ENCODE measurements around the gene FBXO21. TPM values are rescaled to one million over a fixed set of nuclear protein-coding genes. Genes with fewer than 3 reads are reported as not detected.

FBXO21 gene
- total and polyA plus RNA-seq, 7 donors: 6.9 to 38.8 (median 19.9) TPM

DNA sequence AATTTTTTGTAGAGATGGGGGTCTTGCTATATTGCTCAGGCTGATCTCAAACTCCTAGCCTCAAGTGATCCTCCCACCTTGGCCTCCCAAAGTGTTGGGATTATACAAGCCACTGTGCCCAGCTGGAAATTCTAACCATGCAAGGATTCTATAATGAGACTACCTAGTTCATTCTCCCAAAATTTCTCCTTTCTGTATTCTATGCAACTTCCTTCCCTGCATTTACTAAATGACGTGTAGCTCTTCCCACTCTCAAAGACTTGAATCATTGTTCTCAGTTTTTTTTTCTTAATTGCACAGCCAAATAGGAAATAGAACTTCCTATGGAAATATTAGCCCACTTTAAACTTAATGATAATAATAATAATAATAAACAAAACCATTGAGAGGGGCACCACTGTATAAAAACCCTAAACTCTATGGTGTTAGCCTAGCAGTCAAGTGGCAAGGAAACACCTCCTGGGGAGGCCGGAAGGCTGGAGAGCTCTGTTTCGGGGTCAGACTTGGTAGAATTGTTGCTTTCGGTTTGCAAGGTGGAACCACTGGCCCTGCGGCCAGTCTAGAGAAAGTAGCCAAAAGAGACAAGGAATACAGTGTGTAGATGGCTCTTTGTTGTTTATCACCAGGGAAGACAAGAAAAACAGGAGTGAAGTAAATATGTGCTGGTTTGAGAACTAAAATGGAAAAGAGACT lies 51.1 kb downstream of the FBXO21 start:
- H3K9me3 ChIP-seq: no peaks in the 10 kb centered on the region
- ATAC-seq: no peak
- intact Hi-C loops (cut with DNase I): no loop called here
- WGBS, 3 donors: 77 to 87% (median 79%) methylated on average over 5 of the region's 5 CpGs
- H3K36me3 ChIP-seq (ENCODE audit: insufficient read depth in 1 of 2, low read depth in 1 of 2): peaks cover 0 to 31% of the 10 kb centered on the region in 2 donors
- TF ChIP-seq, protein P1, sequence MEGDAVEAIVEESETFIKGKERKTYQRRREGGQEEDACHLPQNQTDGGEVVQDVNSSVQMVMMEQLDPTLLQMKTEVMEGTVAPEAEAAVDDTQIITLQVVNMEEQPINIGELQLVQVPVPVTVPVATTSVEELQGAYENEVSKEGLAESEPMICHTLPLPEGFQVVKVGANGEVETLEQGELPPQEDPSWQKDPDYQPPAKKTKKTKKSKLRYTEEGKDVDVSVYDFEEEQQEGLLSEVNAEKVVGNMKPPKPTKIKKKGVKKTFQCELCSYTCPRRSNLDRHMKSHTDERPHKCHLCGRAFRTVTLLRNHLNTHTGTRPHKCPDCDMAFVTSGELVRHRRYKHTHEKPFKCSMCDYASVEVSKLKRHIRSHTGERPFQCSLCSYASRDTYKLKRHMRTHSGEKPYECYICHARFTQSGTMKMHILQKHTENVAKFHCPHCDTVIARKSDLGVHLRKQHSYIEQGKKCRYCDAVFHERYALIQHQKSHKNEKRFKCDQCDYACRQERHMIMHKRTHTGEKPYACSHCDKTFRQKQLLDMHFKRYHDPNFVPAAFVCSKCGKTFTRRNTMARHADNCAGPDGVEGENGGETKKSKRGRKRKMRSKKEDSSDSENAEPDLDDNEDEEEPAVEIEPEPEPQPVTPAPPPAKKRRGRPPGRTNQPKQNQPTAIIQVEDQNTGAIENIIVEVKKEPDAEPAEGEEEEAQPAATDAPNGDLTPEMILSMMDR (IDR thresholded peaks at IDR 0.05): no peak
- DNase-seq: no peak
- no peaks in the 10 kb centered on the region for H3K27me3 ChIP-seq (ENCODE audit: insufficient read depth in 3 of 3, low read length in 2 of 3)
- peak overlapping the region; percentile 41 for H3K27ac ChIP-seq
- no peak overlapping the region for H3K4me3 ChIP-seq
- H3K4me1 ChIP-seq: peaks cover 5% of the 10 kb centered on the region

- Histone ChIP-seq H3K4me1 (no peaks in the 10 kb centered on the region), H3K27me3 (ENCODE audit: insufficient read depth in 3 of 3, low read length in 2 of 3) (no peaks in the 10 kb centered on the region), H3K36me3 (ENCODE audit: insufficient read depth in 1 of 2, low read depth in 1 of 2) (no peaks in the 10 kb centered on the region), H3K9me3 (no peaks in the 10 kb centered on the region), H3K27ac (no peak overlapping the region), H3K4me3 (no peak overlapping the region)
- intact Hi-C loops (cut with DNase I): no loop called here
- 94 to 100% (median 98%) methylated on average over 2 of the region's 2 CpGs for WGBS, 3 donors
- no peak for DNase-seq
- ATAC-seq: no peak
- TF ChIP-seq, protein P1 (IDR thresholded peaks at IDR 0.05): no peak
Measured at GRCh38 chr12:117134721-117135120, 55.5 kb downstream of the FBXO21 start.

DNA sequence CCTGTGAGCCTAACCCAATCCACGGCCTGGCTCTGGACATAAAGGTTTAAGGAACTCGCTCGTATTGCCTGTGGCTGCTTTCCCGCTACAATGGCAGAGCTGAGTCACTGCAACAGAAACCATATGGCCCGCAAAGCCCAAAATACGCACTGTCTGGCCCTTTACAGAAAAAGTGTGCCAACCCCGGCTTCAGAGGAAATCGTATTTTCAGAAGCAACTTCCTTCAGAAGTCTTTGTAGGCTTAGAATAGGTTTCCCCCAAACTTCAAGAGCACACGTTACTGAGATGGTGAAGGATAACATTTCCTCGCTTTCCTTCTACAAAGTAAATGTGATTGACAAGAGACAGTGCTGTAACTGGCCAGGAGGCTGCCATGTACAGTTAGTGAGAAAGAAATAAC lies 56.2 kb downstream of the FBXO21 start:
- TF ChIP-seq, protein P1 (IDR thresholded peaks at IDR 0.05): no peak
- WGBS, 3 donors: 65 to 73% (median 66%) methylated on average over 10 of the region's 10 CpGs
- ATAC-seq (no peak), DNase-seq (no peak)
- intact Hi-C loops (cut with DNase I): no loop called here
- no peaks in the 10 kb centered on the region for H3K27me3 ChIP-seq (ENCODE audit: insufficient read depth in 3 of 3, low read length in 2 of 3)
- H3K9me3 ChIP-seq: no peaks in the 10 kb centered on the region
- no peaks in the 10 kb centered on the region for H3K4me1 ChIP-seq
- H3K27ac ChIP-seq: no peak overlapping the region
- H3K4me3 ChIP-seq: no peak overlapping the region
- no peaks in the 10 kb centered on the region for H3K36me3 ChIP-seq (ENCODE audit: insufficient read depth in 1 of 2, low read depth in 1 of 2)

GRCh38 chr12:117130801-117131200 lies 59.5 kb downstream of the FBXO21 start:
- WGBS, 3 donors: 74 to 78% (median 77%) methylated on average over 7 of the region's 7 CpGs
- Histone ChIP-seq H3K4me3 (no peak overlapping the region), H3K27me3 (ENCODE audit: insufficient read depth in 3 of 3, low read length in 2 of 3) (no peaks in the 10 kb centered on the region), H3K27ac (no peak overlapping the region), H3K9me3 (no peaks in the 10 kb centered on the region), H3K36me3 (ENCODE audit: insufficient read depth in 1 of 2, low read depth in 1 of 2) (no peaks in the 10 kb centered on the region), H3K4me1 (no peaks in the 10 kb centered on the region)
- DNase-seq (no peak), ATAC-seq (no peak)
- TF ChIP-seq, protein P1 (IDR thresholded peaks at IDR 0.05): no peak
- intact Hi-C loops (cut with DNase I): no loop called here

DNA sequence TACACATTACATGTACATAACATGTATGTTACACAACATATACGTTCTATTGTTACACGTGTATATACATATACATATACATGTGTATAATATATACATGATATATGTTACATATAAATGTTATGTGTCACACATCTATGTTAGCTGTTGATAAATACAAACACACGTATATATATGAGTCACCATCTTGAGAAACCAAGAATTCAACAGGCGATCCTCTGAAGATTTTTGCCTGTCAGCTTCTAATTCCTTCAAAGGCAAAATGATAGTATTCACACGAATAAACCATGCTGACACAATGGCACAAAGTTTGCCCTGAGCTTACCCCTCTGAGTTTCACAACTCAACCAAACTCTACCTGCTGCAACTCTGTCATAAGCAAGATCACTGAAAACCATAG lies 60.9 kb downstream of the FBXO21 start:
- DNase-seq (no peak), ATAC-seq (no peak)
- Histone ChIP-seq H3K27ac (no peak overlapping the region), H3K9me3 (no peaks in the 10 kb centered on the region), H3K36me3 (ENCODE audit: insufficient read depth in 1 of 2, low read depth in 1 of 2) (no peaks in the 10 kb centered on the region), H3K4me1 (no peaks in the 10 kb centered on the region), H3K4me3 (no peak overlapping the region), H3K27me3 (ENCODE audit: insufficient read depth in 3 of 3, low read length in 2 of 3) (no peaks in the 10 kb centered on the region)
- TF ChIP-seq, protein P1 (IDR thresholded peaks at IDR 0.05): no peak
- WGBS, 3 donors: 81 to 90% (median 84%) methylated on average over 5 of the region's 5 CpGs
- intact Hi-C loops (cut with DNase I): loop anchor here in 1 of 2 donors (10.0 kb wide), 1 partner anchor 425 kb away; no protein-coding TSS in a partner anchor
